H1 (cell line): ENCODE results near the gene SNX32. TPM values are rescaled to one million over a fixed set of nuclear protein-coding genes. Genes with fewer than 3 reads are reported as not detected.
A peak's percentile ranks its signal among the peaks of the same experiment; 100 is the strongest.

Source experiments
- CTCF ChIA-PET: fragments of 300-600 bp; sonication (Branson Sonifier 250); formaldehyde crosslinking; loops from one replicate; lab custom pipeline; 2021; ENCODE audit not compliant: partially characterized antibody; lab: Charles Lee
- POLR2A ChIA-PET: fragments of 300-600 bp; sonication (Branson Sonifier 250); formaldehyde crosslinking; loops from one replicate; lab custom pipeline; 2021; ENCODE audit warnings: inconsistent platforms; ENCODE audit not compliant: partially characterized antibody; lab: Charles Lee
- DNase-seq, 2 experiments: peaks; one replicate each; pipeline versions ENCODE4 v3.0.0 to v3.0.0-alpha.2; 2010 to 2022; ENCODE audit warnings: low spot score in 2 of 2, low read depth in 1 of 2, mixed read lengths in 1 of 2
- FAIRE-seq: peaks from 2 replicates; lab custom pipeline; 2011; peaks lifted over from hg19 to GRCh38; lab: Jason Lieb, UNC
- H2AFZ ChIP-seq: 2 replicates; pipeline ENCODE4 v1.8.1; 2012; ENCODE audit warnings: low read length, inconsistent platforms
- H2AK5ac ChIP-seq: 2 replicates; pipeline ENCODE4 v1.6.1; 2013; ENCODE audit warnings: low read depth, low read length
- H2BK120ac ChIP-seq: replicated peaks from 2 replicates; pipeline ENCODE3; 2013; ENCODE audit warnings: low read depth, low read length, inconsistent platforms
- H2BK12ac ChIP-seq: 2 replicates; pipeline ENCODE4 v1.6.1; 2013; ENCODE audit warnings: low read depth, low read length
- H2BK15ac ChIP-seq: 2 replicates; pipeline ENCODE4 v1.6.1; 2013; ENCODE audit warnings: low read length
- H2BK20ac ChIP-seq: 2 replicates; pipeline ENCODE4 v1.6.1; 2013; ENCODE audit warnings: low read length
- H2BK5ac ChIP-seq: 2 replicates; pipeline ENCODE4 v1.6.1; 2013; ENCODE audit warnings: low read depth, low read length
- H3K14ac ChIP-seq: 2 replicates; pipeline ENCODE4 v1.6.1; 2013; ENCODE audit warnings: inconsistent platforms; ENCODE audit not compliant: insufficient read length
- H3K18ac ChIP-seq: 2 replicates; pipeline ENCODE4 v1.6.1; 2013; ENCODE audit warnings: low read length; ENCODE audit errors: extremely low read depth
- H3K23ac ChIP-seq: 2 replicates; pipeline ENCODE4 v1.6.1; 2013; ENCODE audit warnings: inconsistent platforms; ENCODE audit not compliant: insufficient read length
- H3K23me2 ChIP-seq: 2 replicates; pipeline ENCODE4 v1.6.1; 2013; ENCODE audit warnings: low read depth, low read length
- H3K27ac ChIP-seq: 2 replicates; pipeline ENCODE4 v1.6.1; 2011; ENCODE audit warnings: low read depth, low read length, inconsistent platforms
- H3K27me3 ChIP-seq, 4 experiments: replicated peaks in 1 of 4; 1 replicate in 1 of 4; 2 replicates in 3 of 4; pipeline versions ENCODE4 v1.6.1 to v1.8.1; 2011 to 2013; ENCODE audit warnings: low read length in 3 of 4, mild to moderate bottlenecking in 3 of 4, inconsistent platforms in 2 of 4, mixed read lengths in 2 of 4, moderate library complexity in 1 of 4; ENCODE audit not compliant: control insufficient read depth in 3 of 4, insufficient read depth in 3 of 4; ENCODE audit errors: extremely low read depth in 1 of 4
- H3K36me3 ChIP-seq, 4 experiments: 2 replicates each; pipeline versions ENCODE4 v1.6.1 to v1.8.1; 2011 to 2013; ENCODE audit warnings: mild to moderate bottlenecking in 4 of 4, low read length in 3 of 4, moderate library complexity in 2 of 4, control low read depth in 1 of 4, inconsistent platforms in 1 of 4; ENCODE audit not compliant: insufficient read depth in 4 of 4, control insufficient read depth in 2 of 4
- H3K4ac ChIP-seq: replicated peaks from 2 replicates; pipeline ENCODE3; 2013; ENCODE audit warnings: low read length, low read depth, mixed read lengths, inconsistent platforms; ENCODE audit not compliant: insufficient read length
- H3K4me1 ChIP-seq, 4 experiments: replicated peaks in 1 of 4; 1 replicate in 1 of 4; 2 replicates in 3 of 4; pipeline versions ENCODE4 v1.6.1 to v1.8.1; 2011 to 2013; ENCODE audit warnings: low read length in 3 of 4, inconsistent platforms in 2 of 4, mixed read lengths in 1 of 4; ENCODE audit not compliant: insufficient read depth in 4 of 4, control insufficient read depth in 3 of 4
- H3K4me2 ChIP-seq, 2 experiments: 2 replicates each; pipeline versions ENCODE4 v1.6.1 to v1.8.1; 2011 to 2013; ENCODE audit warnings: low read depth in 2 of 2, low read length in 2 of 2, control low read depth in 1 of 2, inconsistent platforms in 1 of 2, mild to moderate bottlenecking in 1 of 2; ENCODE audit not compliant: insufficient read depth in 1 of 2
- H3K4me3 ChIP-seq, 4 experiments: fragments of 200-600, 300-600 bp in 1 of 4; sonication (generic), shearing (Covaris generic), sonication (Bioruptor Twin) in 1 of 4; 2 replicates each; pipeline versions ENCODE4 v1.5.1 to v1.8.1; 2011 to 2016; ENCODE audit warnings: low read length in 4 of 4, low read depth in 3 of 4, control low read depth in 2 of 4, inconsistent platforms in 2 of 4, mild to moderate bottlenecking in 2 of 4, mixed read lengths in 1 of 4, moderate library complexity in 1 of 4; ENCODE audit not compliant: insufficient read depth in 2 of 4; ENCODE audit errors: extremely low read depth in 1 of 4
- H3K56ac ChIP-seq: replicated peaks from 2 replicates; pipeline ENCODE3; 2013; ENCODE audit warnings: low read depth, mild to moderate bottlenecking, mixed read lengths, low read length, inconsistent platforms; ENCODE audit not compliant: insufficient read length
- H3K79me1 ChIP-seq: 2 replicates; pipeline ENCODE4 v1.6.1; 2013; ENCODE audit warnings: low read depth, low read length, control low read depth
- H3K79me2 ChIP-seq, 2 experiments: 2 replicates each; pipeline versions ENCODE4 v1.6.1 to v1.8.1; 2012 to 2013; ENCODE audit warnings: low read length in 2 of 2, mild to moderate bottlenecking in 2 of 2, inconsistent platforms in 1 of 2; ENCODE audit not compliant: insufficient read depth in 2 of 2, control insufficient read depth in 1 of 2
- H3K9ac ChIP-seq, 4 experiments: replicated peaks in 1 of 4; 1 replicate in 1 of 4; 2 replicates in 3 of 4; pipeline versions ENCODE4 v1.6.1 to v1.8.1; 2011 to 2013; ENCODE audit warnings: low read depth in 3 of 4, low read length in 3 of 4, control low read depth in 2 of 4, mild to moderate bottlenecking in 2 of 4, moderate library complexity in 2 of 4, inconsistent platforms in 1 of 4; ENCODE audit errors: extremely low read depth in 1 of 4
- H3K9me3 ChIP-seq, 2 experiments: 2 replicates each; pipeline versions ENCODE4 v1.6.1 to v1.8.1; 2012 to 2013; ENCODE audit warnings: mild to moderate bottlenecking in 2 of 2, moderate library complexity in 2 of 2, control low read depth in 1 of 2, inconsistent platforms in 1 of 2, low read depth in 1 of 2, low read length in 1 of 2, mixed read lengths in 1 of 2; ENCODE audit not compliant: insufficient read depth in 2 of 2
- H4K20me1 ChIP-seq, 2 experiments: replicated peaks in 1 of 2; 2 replicates each; pipeline versions ENCODE3 to v1.8.1; 2011 to 2013; ENCODE audit warnings: inconsistent platforms in 2 of 2, low read length in 2 of 2, mild to moderate bottlenecking in 1 of 2; ENCODE audit not compliant: insufficient read depth in 2 of 2, control insufficient read depth in 1 of 2
- H4K5ac ChIP-seq: 2 replicates; pipeline ENCODE4 v1.6.1; 2013; ENCODE audit warnings: low read length, low read depth, mixed read lengths, inconsistent platforms; ENCODE audit not compliant: insufficient read length
- H4K8ac ChIP-seq: 2 replicates; pipeline ENCODE4 v1.8.0; 2013; ENCODE audit warnings: mild to moderate bottlenecking, moderate library complexity, low read length, inconsistent platforms; ENCODE audit not compliant: insufficient read depth; ENCODE audit errors: extremely low read depth
- H4K91ac ChIP-seq: replicated peaks from 2 replicates; pipeline ENCODE3; 2013; ENCODE audit warnings: low read length, mixed read lengths, inconsistent platforms; ENCODE audit not compliant: insufficient read length
- EP300 ChIP-seq, 2 experiments: IDR thresholded peaks; 1 replicate in 1 of 2; 2 replicates in 1 of 2; pipeline ENCODE4 v1.6.1; 2011 to 2012; ENCODE audit warnings: low read depth in 2 of 2, low read length in 2 of 2, mild to moderate bottlenecking in 2 of 2, borderline replicate concordance in 1 of 2, inconsistent platforms in 1 of 2, moderate library complexity in 1 of 2
- JUN ChIP-seq: IDR thresholded peaks from 2 replicates; pipeline ENCODE4 v1.6.1; 2011; ENCODE audit warnings: low read depth, mild to moderate bottlenecking, improper control_type of control experiment, low read length
- JUND ChIP-seq: IDR thresholded peaks from 2 replicates; pipeline ENCODE4 v1.6.1; 2011; ENCODE audit warnings: mild to moderate bottlenecking, improper control_type of control experiment, low read length
- SP4 ChIP-seq: IDR thresholded peaks from 2 replicates; pipeline ENCODE4 v1.6.1; 2012; ENCODE audit warnings: low read length, inconsistent platforms
- TEAD4 ChIP-seq: IDR thresholded peaks from 2 replicates; pipeline ENCODE4 v1.6.1; 2012; ENCODE audit warnings: low read depth, low read length, inconsistent platforms, mixed read lengths
- WGBS, 2 experiments: shearing (Covaris generic) in 1 of 2; methylation state at CpG; one replicate each; pipeline versions ENCODE4 v1.1.6 to v1.1.7; 2013 to 2015; ENCODE audit warnings: low lambda C conversion rate in 2 of 2, mixed read lengths in 2 of 2, inconsistent platforms in 1 of 2, low coverage in 1 of 2, missing lambda C conversion rate in 1 of 2; ENCODE audit not compliant: insufficient replicate concordance in 2 of 2, insufficient coverage in 1 of 2, insufficient read length in 1 of 2; ENCODE audit errors: extremely low coverage in 1 of 2, missing lambda C conversion rate in 1 of 2; 5-methylcytosine and 5-hydroxymethylcytosine counted together
- polyA plus RNA-seq, 7 experiments: library from polyadenylated mRNA; depleted of rRNA in 3 of 7; stranded (reverse) in 5 of 7; unstranded in 2 of 7; fragments of >200 nt in 5 of 7; fragments of 200-250 nt in 2 of 7; gene quantifications; 1 replicate in 5 of 7; 2 replicates in 1 of 7; 4 replicates in 1 of 7; pipeline versions ENCODE4 v1.2.1 to v1.2.3, GENCODE V29; 2011 to 2013; ENCODE audit warnings: missing spikeins in 2 of 7, mixed read lengths in 2 of 7
- total RNA-seq: library from RNA; stranded (reverse); fragmentation: NEBNext Ultra II Directional; extraction: Animal tissue kit (Norgen Biotek cat#: 25700); gene quantifications from 2 replicates; pipeline ENCODE4 v1.2.1, GENCODE V29; 2021

The SNX32 gene
- total and polyA plus RNA-seq, 2 of the 8 experiments (the other 6 are each of a cell fraction or from before 2014, with no cell fraction given): 0.76 to 2.2 TPM

DNA sequence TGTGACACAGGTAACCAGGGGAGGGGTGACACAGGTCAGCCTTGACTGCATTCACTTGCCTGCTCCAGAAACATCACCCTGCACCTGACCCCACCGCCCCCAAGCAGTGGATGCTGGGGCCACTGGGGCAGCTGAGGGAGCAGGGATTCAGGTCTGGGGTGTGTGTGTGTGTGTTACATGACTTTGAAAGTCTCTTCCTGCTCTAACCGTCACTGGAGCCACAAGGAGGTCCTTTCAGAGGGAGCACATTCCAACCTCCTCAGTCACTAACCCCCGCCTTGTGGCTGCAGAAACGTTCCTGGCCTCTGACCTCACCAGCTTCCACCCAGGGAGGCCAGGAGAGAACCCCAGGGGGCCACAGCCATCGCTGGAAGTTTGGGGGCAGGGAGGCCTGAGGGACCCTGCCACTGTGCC lies 69.3 kb downstream of the SNX32 start:
- Histone ChIP-seq H3K23ac (no peak overlapping the region), H3K4me1 (peaks cover 3 to 11% (median 8%) of the 10 kb centered on the region in 4 experiments; a peak in 6 of 7 replicates), H3K4me2 (no peak overlapping the region), H3K9me3 (no peaks in the 10 kb centered on the region), H4K91ac (peak overlapping the region; percentile 15), H3K18ac (no peak overlapping the region), H3K4me3 (no peak overlapping the region), H3K23me2 (peaks cover 9% of the 10 kb centered on the region; the same call in 1 of the 2 replicates), H3K79me1 (no peaks in the 10 kb centered on the region), H3K36me3 (no peaks in the 10 kb centered on the region), H3K14ac (no peak overlapping the region), H3K9ac (no peak overlapping the region), H3K27ac (no peak overlapping the region), H4K20me1 (peaks cover 0 to 4% of the 10 kb centered on the region in 2 experiments), H3K4ac (no peak overlapping the region), H2BK5ac (no peak overlapping the region), H2AFZ (no peak overlapping the region), H2BK15ac (peak overlapping the region; percentile 1; the same call in 1 of the 2 replicates), H2BK12ac (no peak overlapping the region), H2AK5ac (no peak overlapping the region), H3K27me3 (peaks cover 15 to 42% (median 36%) of the 10 kb centered on the region in 4 experiments), H4K5ac (no peak overlapping the region), H4K8ac (no peak overlapping the region), H3K79me2 (no peaks in the 10 kb centered on the region), H2BK20ac (no peak overlapping the region), H3K56ac (no peak overlapping the region), H2BK120ac (no peak overlapping the region)
- ChIA-PET POLR2A (interaction anchor here (1.0 to 2.6 kb wide), 4 partner anchors 9 to 16 kb away, joined by 3 to 11 read pairs (median 6); partner anchors contain the start of gene CCDC85B), CTCF (interaction anchor here (0.8 to 9.7 kb wide), 4 partner anchors 12 to 85 kb away, joined by 3 to 150 read pairs (median 5); partner anchors contain the start of genes CCDC85B and FIBP)
- TF ChIP-seq JUND (peak; percentile 44; the same call in 1 of the 2 replicates), EP300 (IDR thresholded peaks at IDR 0.05; ENCODE audit: borderline replicate concordance in 1 of 2, low read depth in 2 of 2, low read length in 2 of 2) (no peak), TEAD4 (peak; percentile 78), JUN (0 out of 2 replicates have a peak, but pooled peaks have one; percentile 42), SP4 (no peak)
- WGBS, 2 experiments: 11% methylated on average over 5 of the region's 5 CpGs; no CpG with 5 or more reads in 1 of the 2 experiments
- DNase-seq (no peak), FAIRE-seq (no peak)
